Measurements from ENCODE around the gene ZNF775.

- TF ChIP-seq POLR2AphosphoS5 (IDR thresholded peaks at IDR 0.05; ENCODE audit: low read depth, low read length) (no peak), POLR2A (IDR thresholded peaks at IDR 0.05; ENCODE audit: low read depth, low read length) (no peak), TAF1 (IDR thresholded peaks at IDR 0.05; ENCODE audit: borderline replicate concordance, low read depth, low read length) (no peak)
Measured at GRCh38 chr7:150446288-150446938, 67.3 kb downstream of the ZNF775 start.

Data from GM12892 (cell line).